NCI-H1694 (cell line): Measurements from ENCODE around the gene TNFAIP2.

Source experiments
- DNase-seq: peaks from one replicate; lab custom pipeline; 2025; lab: John Stamatoyannopoulos, UW

TNFAIP2 gene

DNA sequence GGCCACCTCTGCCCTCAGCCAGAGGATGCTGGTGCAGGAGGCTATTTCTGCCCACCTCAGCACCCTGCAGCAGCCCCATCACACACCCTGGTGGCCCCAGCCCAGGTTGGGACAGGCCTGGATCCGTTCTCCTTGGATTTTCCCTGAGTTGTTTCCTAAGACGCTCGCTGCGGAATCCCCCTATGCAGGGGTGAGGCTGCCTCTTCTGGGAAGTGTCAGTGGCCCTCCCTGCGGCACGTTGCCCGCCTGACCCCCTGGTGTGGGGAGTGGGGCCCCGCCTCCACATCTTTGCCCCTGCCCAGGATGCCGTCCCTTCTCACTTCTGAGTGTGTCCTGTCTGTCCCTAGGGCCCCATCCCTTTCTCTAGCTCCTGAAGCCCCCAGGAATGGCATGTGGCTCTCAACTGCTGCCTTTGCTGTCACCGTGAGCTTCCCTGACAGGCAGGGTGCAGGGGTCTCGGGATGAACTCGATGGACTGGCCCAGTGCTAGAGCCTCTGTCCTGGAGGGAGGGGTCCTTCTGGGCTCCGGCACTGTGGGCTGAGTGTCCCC, 29.3 kb upstream of the TNFAIP2 start:
- no peak for DNase-seq

DNA sequence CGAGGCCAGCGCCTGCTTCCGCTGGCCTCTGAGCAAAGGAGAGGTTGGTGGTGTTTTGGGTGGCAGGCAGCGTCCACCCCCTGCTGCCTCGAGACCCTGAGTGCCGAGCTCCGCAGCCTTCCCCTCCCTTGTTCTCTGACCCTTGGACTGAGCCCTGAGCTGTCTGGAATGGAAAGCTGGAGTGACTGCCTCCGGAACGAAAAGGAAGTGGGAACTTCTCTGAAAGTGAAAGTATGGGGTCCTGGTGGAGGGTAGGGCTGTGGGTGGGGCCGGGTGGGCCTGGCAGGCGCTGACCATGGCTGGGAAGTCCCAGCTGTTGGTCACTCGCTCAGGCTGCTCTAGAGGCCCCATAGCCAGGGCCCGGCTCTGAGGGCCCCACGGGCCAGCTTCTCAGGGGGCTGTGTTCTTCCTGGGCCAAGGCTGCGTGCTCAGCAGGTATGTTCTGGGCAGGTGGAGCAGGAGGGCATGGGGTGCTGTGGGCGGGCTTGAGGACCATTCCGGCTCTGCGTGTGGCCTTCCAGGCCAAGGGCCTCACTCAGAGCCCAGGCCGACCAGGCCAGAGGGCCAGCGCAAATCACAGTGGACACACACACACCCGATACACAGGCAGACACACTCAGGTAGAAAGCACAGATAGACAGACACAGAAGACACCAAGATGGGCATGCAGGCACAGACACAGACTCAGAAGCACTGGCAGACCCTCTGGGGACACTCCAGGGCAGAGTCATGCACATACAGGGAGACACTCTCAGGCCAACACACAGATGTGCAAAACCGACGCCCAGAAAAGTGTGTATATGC, 28.7 kb upstream of the TNFAIP2 start, which contains the start of gene EXOC3L4:
Gene EXOC3L4 (plus strand): TSS at position 320 of the 804 bp plus-strand sequence. CDS start 5,495 bp downstream, outside the sequence.
- no peak for DNase-seq

DNA sequence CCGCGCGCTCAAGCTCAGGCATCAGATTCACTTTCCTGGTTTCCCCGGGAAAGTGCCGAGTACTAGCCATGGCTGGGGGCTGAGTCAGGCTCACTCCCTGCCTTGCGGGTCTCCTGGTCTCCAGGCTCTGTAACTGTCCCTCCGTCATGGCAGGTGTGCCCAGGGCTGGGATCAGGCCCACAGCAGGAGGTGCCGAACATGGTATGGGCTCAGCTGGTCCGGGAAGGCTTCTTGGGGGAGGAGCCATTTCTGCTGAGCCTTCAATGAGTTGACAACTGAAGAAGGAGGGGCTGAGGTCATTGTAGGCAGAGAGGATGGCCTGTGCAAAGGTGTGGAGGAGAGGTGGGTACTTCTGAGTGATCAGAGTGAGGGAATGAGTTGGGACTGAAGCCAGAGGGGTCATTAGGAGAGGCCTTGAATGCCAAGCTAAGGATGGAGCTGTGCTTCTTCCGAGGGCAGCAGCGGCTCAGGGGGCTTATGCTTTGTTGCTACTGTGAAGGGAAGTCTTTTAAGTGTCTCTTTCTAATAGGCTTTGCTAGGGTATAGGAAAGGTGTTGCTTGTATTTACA, 28.0 kb upstream of the TNFAIP2 start:
- DNase-seq: no peak

DNA sequence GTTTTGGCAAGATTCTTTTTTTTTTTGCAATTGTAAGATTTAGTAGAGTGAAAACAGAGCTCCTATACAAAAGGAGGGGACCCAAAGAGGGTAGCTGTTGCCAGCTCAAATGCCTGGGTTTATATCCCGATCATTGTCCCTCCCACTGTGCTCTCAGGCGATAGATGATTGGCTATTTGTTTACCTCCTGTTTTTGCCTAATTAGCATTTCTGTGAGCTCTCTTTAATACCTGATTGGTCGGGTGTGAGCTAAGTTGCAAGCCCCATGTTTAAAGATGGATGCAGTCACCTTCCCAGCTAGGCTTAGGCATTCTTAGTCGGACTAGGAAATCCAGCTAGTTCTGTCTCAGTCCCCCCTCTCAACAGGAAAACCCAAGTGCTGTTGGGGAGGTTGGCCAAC, 26.9 kb upstream of the TNFAIP2 start:
- DNase-seq: no peak

DNA sequence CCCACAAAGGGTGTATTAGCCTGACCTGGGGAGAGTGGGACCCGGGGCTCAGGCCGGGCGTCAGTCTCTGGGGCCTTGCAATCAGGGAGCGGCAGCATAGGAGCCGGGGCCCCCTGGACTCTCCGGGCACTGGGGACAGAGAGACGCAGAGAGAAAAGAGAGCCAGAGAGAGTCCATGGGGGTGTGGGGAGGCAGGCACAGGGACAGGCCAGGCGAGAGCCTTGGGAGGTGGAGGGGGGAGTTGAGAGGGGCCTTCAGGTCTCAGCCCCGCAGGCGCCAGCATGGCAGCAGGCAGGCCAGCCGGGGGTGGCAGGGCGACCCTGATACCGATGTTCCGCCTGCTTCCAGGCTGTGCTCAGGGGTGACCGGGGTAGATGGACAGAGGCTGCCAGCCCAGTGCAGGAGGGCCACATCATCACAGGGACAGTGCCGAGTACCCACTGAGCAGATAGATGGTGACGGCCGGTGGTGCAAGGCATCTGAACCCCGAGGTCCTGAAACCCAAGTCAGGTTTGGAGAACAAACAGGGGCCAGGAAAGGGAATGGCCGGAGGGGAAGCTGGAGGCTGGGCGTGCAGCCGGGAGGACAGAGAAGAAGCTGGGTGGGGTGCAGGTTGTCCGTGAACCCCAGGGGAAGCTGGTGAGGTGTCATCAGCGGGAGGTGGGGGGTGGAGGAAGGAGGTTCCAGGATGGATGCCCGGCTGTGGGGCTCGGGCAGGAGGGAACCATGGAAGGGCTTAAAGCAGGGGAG, 25.8 kb upstream of the TNFAIP2 start:
- no peak for DNase-seq

DNA sequence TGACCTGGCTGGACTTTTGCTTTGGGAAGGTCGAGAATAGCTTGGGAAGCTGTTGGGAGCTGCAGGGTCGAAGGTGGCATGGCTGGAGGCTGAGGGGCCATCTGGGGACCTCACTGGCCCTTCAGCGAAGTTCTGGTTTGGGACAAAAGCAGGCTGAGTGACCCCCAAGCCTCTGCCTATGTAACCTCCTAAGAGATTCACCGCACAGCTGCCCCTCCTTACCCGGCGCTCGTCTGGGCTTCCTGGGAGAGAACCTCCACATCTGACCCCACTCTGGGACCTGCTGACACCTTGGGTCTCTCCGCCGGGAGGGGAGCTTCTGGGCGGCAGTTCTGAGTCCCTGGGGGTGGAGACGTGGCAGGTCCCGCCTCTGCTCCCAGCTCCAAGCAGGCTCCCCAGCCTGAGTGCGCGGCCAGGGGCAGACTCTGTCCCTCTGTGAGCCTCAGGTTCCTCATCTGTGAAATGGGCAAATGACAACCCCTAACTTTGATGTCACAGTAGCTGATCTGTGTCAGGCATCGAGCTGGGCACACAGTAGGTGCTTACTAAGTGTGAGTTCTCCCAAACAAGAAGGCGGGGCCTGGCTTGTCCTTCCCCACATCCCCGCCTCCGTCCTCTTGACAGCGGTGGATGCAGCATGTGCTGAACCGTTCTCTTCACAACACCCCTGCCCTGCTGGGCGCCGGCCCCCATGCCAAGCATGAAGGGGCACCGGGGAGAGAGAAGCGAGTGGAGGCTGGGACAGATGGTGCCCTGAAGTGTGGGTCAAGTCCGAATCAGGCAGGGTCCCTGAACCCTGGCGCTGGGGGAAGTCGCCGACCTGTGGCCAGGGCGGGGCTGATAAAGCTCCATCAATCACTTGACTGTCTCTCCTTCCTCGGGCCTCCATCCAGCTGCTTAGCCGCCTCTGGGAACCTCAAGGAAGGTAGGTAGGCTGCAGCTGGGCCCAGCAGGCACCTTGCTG, 25.0 kb upstream of the TNFAIP2 start:
- DNase-seq: no peak

DNA sequence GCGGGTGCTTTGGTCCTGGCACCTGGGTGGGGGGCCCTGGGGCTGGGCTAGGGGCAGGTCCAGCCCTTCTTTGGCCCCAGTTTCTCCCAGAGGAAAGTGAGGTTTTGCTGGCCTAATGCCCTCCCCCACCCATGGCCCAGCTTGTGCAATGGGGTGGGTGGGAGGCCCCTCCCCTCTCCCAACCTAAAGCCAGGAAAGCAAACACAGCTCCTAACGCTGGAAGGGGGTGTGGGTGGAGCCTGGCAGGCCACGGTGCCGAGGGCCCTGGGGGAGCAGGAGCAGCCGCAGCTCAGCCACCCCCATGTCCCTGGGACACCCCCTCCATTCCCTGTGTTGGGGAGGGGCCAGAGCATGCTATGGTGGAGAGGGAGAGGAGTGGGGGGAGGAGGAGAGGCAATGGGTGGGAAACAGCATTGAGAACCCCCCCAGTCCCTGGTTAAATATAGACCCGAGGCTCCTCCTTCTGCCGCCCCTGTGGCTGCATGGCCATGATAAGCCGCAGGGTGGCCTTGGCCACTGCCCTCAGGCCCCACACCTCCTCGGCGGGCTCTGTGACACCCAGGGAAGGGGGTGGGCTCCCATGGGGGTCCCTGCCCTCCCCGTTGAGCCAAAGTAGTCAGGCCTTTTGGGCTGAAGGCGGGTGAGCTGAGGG, 24.1 kb upstream of the TNFAIP2 start:
- DNase-seq: no peak

DNA sequence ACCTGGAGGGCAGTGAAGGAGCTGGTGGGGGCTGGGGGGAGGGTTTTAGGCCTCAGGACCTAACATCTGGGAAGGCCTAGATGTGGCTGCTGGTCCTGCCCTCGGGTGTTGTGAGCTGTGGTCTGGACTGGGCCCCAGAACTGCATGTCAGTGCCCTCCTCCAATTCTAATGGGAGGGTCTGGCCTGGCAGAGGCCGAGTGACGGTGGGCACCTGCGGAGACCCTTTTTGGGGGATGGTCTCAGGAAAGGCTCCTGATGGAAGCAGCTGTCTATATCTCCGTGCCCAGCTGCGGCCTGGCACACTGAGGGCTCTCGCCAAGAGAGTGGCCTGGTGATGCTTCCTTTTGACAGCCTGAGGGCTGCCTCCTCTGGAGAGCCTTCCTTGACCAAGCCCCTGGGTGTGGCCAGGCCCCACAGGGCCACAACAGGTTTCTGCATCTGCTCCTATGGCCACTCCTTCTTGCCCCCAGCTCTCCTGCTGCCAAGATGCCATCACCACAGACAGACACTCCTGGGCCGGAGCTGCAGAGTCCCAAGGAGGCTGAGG, 23.5 kb upstream of the TNFAIP2 start:
- no peak for DNase-seq

DNA sequence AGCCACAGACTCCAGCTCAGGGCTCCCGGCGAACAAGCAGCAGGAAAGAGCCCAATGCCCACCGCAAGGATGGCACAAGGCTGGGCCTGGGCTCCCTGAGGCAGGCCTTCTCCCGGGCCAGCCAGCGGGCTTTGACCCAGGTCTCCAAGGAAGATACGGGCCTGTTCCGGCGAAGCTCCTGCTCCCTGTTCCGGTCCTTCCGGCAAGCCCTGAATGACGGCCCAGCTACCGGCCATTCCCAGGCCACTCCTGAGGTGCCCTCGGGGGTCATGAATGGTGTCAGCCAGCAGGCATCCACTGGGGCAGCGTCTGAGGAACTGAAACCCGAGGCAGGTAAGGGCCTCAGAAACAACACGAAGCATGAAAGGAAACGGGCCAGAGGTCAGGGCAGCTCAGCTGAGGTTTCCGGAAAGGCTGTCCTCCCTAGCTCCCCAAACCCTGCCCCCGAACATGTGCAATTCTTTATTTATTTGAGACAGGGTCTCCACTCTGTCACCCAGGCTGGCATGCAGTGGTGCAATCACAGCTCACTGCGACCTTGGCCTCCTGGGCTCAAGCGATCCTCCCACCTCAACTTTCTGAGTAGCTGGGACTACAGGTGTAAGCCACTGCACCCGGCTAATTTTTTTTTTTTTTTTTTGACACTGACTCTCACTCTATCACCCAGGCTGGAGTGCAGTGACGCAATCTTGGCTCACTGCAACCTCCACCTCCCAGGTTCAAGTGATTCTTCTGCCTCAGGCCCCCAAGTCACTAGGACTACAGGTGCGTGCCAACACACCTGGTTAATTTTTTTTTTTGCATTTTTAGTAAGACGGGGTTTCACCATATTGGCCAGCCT, 22.8 kb upstream of the TNFAIP2 start:
- DNase-seq: no peak

DNA sequence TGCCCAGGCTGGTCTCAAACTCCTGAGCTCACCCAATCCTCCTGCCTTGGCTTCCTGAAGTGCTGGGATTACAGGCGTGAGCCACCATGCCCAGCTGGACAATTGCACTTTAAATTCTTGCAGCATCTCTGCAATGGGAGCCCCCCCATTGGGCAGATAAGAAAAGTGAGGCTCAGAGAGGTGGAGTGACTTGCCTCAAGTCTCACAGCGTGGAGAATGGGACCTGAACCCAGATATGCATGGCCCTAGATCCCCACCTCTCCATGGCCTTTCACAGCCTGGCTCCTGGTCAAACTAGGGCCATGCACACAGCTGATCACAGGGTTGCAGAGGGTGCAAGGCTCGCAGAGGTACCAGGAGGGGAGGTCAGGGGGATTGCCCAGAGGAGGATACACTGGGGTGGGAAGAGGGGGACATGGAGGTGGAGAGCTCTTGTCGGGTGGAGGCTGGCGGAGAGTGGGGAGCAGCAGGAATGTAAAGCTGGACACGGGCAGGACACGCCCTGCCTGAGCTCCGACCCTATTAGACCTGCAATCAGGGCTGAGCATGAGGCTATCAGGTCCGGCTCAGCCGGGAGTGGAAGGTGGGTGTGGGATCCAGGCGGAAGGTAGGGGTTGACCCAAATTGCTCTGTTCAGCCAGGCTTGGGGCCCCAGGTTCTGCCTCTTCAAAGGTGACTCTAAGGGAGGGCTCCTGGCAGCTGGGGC, 21.9 kb upstream of the TNFAIP2 start:
- no peak for DNase-seq

DNA sequence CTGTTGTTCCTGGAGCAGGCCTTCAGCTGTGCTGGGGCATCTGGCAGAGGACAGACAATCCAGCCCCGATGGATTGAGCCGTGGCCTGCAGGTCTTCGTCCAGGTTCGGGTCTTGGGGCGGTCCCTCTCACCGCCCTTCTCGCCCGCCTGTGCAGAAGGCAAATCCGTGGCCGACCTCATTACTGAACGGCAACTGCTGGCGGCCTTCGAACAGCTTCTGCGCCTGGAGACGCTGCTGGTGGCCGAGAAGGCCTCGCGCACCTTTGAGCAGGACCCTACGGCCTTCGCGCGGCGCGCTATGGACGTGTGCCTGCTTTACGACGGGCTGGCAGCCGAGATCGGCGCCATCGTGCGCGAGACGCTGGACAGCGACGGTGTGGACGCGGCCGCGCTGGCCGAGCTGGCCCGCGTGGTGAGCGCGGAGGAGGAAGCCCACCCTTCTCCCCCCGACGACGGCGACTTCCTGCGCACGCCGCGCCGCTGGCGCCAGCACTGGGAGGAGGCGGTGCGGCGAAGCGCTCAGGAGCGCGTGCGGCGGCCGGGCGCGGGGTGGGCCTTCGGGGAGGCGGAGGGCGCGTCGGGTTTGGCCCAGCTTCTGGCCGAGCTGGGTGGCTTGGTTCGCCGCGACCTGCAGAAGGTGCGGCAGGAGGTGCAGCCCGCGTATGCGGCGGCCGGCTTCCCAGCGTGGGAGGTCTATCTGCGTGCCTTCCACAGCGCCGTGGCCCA, 21.1 kb upstream of the TNFAIP2 start:
- no peak for DNase-seq

DNA sequence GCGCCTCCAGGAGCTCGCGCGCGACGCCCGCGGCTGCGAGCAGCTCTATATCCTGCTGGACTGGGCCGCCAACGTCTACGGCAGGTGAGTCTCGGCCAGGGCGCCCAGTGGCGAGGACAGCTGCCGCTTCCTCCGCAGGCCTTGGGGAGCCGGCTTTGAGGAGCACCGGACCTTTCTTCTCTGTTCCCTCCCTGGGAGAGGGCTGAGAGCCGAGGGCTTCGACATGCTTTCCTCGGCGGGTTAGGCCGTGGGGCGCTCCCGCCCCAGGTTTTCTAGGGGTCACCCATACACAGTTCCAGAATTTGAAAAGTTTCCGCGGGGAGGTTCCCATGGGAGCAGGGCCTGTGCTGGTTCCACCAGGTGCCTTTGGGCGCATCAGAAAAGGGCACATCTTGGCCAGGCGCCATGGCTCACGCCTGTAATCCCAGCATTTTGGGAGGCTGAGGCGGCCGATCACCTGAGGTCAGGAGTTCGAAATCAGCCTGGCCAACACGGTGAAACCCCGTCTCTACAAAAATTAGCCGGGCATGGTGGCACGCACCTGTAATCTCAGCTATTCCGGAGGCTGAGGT, 20.5 kb upstream of the TNFAIP2 start:
- DNase-seq: no peak

DNA sequence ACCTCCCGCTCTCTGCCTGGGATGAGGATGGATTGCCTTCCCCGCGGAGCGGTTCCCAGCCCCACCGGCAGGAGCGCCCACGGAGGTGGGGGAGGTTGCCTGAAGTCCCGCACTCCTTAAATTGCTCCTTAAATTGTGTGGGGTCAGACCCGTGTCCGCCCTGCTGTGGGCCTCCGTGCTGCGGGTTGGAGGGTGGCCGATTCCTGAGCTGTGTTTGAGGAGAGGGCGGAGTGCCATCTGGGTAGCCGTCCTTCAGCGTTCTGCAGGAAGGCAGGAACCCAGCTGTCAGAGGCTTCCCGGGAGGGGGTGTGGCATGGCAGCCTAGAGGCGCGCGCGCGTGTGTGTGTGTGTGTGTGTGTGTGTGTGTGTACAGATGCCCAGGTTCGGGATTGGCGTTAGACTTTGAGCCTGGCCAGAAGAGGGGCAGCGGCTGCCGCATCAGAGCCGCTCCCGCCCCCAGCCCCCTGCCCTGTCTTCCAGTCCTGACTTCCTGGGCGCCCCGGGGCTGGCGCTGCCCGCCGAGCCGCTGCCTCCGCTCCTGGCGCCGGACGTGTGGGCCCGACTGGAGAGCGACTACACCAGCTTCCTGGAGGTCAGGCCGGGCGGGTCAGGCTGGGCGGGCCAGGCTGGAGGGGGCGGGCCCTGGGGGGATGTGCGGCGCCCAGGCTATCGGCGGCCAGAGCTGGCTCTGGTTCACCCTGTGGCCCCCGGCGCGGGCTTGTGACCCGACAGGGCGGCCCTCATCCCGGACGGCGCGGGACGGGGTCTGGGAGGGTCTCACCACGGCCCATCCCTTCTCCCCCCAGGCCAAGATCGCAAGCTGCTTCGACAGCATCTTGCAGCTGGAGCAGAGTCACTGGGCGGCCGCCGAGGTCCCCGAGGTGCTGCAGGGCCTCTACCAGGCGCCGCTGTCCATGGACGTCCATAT, 19.5 kb upstream of the TNFAIP2 start:
- DNase-seq: peak; percentile 95

DNA sequence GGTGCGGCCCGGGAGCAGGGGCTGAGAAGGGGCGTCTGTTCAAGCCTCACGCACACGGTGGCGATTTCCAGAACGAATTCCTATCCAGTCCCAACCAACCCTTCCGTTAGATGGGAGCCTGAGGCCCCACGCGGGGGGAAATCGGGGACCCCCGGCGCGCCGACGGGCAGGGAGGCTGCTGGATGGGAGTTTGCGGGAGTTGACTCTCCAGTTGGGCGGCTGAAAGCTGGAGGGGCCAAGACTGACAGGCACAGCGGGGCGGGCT, 18.9 kb upstream of the TNFAIP2 start:
- no peak for DNase-seq

DNA sequence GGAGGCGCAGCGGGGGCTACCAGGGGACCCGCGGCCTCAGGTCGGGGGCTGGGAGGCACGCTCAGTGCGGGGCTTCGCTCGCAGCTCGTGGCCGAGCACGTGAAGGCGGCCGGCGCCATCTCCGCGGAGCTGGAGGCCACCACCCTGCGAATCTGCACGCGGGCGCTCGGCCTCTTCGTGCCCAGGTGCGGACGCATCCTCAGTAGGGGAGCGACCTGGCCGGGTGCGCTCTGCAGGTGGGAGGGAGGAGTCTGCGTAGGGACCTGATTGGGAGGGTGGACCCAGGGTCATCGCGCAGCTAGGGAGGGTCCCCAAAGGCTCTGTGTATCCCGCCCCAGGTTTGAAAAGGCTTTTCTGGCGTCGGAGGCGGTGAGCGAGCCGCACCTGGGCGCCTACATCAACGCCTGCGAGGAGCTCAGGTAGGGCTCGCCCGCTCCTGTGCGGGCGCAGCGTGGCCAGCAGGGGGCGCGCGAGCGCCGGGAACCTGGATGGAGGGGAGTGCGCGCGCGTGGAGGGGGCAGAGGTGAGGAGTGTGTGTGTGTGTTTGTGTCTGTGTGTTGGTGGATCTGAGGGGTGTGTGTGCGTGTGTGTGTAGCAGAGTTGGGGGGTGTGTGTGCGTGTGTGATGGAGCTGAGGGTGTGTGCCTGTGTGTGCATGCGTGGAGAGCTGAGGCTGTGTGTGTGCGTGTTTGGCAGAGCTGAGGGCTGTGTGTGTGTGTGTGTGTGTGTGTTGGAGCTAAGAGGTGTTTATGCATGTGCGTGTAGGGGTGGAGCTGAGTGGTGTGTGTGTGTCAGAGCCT, 18.4 kb upstream of the TNFAIP2 start:
- DNase-seq: peak; percentile 67

DNA sequence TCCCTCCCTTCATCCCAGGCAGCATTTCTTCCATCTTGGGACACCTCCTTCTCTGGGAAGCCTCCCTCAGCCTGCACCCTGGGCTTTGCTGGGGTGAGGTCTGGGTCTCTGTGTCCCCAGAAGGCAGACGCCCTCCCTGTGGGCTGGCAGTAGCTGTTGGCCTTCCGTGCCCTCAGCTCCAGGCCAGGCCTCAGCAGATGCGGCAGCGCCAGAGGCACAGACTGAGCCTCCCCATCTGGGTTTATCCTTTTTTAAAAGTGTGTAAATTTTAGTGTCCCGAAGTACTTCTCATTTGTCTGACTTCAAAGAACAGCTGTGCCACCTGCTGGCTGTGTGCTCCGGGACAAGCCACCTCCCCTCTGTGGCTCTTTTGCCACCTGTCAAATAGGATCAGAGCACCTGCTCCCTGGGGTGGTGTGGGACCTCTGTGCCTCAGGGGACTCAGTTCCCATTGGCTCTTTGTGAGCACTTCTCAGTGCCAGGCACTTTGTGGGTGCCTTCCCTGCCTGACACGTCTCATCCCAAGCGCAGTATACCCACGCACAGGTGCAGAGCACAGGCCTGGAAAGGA, 17.6 kb upstream of the TNFAIP2 start:
- DNase-seq: peak; percentile 73
